SK-N-SH treated with all-trans-retinoic acid at 6 μM for 48 hours (cell line): ENCODE results near the gene UBR1.
A peak's percentile ranks its signal among the peaks of the same experiment; 100 is the strongest.

Experiments used
- ATAC-seq: fragments of 200-7000 bp; cut with Tn5 transposase; 3 replicates; pipeline ENCODE4 v1.9.1; 2020; ENCODE audit warnings: mild to moderate bottlenecking, moderate library complexity
- ARNTL ChIP-seq: fragments of 450-650 bp; formaldehyde crosslinking; IDR thresholded peaks from 2 replicates; pipeline ENCODE4 v1.5.0; 2020; ENCODE audit warnings: low read depth, mild to moderate bottlenecking, moderate library complexity, borderline replicate concordance
- BACH2 ChIP-seq: fragments of 250-450 bp; sonication (Bioruptor Pico); IDR thresholded peaks from 2 replicates; pipeline ENCODE4 v1.9.0; 2021; ENCODE audit warnings: mild to moderate bottlenecking, borderline replicate concordance
- CSDC2 ChIP-seq: fragments of 250-450 bp; sonication (Bioruptor Pico); IDR thresholded peaks from 2 replicates; pipeline ENCODE4 v1.5.0; 2020; ENCODE audit warnings: mild to moderate bottlenecking, moderate library complexity
- ESRRG ChIP-seq: fragments of 250-450 bp; sonication (Bioruptor Pico); IDR thresholded peaks from 2 replicates; pipeline ENCODE4 v1.6.1; 2021; ENCODE audit warnings: mild to moderate bottlenecking
- GLIS3 ChIP-seq: fragments of 250-450 bp; sonication (Bioruptor Pico); IDR thresholded peaks from 2 replicates; pipeline ENCODE4 v1.5.0; 2020; ENCODE audit warnings: mild to moderate bottlenecking, moderate library complexity
- OSR1 ChIP-seq: fragments of 250-450 bp; sonication (Bioruptor Pico); IDR thresholded peaks from 2 replicates; pipeline ENCODE4 v1.8.0; 2022; ENCODE audit warnings: moderate library complexity, mild to moderate bottlenecking, inconsistent platforms
- PPARA ChIP-seq: fragments of 250-450 bp; sonication (Bioruptor Pico); IDR thresholded peaks from 2 replicates; pipeline ENCODE4 v1.5.0; 2020; ENCODE audit warnings: mild to moderate bottlenecking, borderline replicate concordance
- RARB ChIP-seq: fragments of 250-450 bp; sonication (Bioruptor Pico); IDR thresholded peaks from 2 replicates; pipeline ENCODE4 v1.8.0; 2021; ENCODE audit warnings: mild to moderate bottlenecking, moderate library complexity
- TCF4 ChIP-seq: fragments of 250-450 bp; sonication (Bioruptor Pico); IDR thresholded peaks from 2 replicates; pipeline ENCODE4 v1.8.0; 2021; ENCODE audit warnings: mild to moderate bottlenecking, moderate library complexity, borderline replicate concordance
- TOX ChIP-seq: fragments of 250-450 bp; sonication (Bioruptor Pico); IDR thresholded peaks from 2 replicates; pipeline ENCODE4 v1.8.0; 2021; ENCODE audit warnings: mild to moderate bottlenecking, moderate library complexity, borderline replicate concordance
- ZC3H10 ChIP-seq: fragments of 250-450 bp; sonication (Bioruptor Pico); IDR thresholded peaks from 2 replicates; pipeline ENCODE4 v1.5.1; 2021; ENCODE audit warnings: mild to moderate bottlenecking, moderate library complexity
- ZFP30 ChIP-seq: fragments of 450-650 bp; formaldehyde crosslinking; IDR thresholded peaks from 2 replicates; pipeline ENCODE4 v1.5.0; 2022; ENCODE audit warnings: mild to moderate bottlenecking, moderate library complexity
- ZNF565 ChIP-seq: fragments of 450-650 bp; formaldehyde crosslinking; conservative IDR thresholded peaks from 2 replicates; pipeline ENCODE4 v1.5.0; 2020; ENCODE audit warnings: low read depth, mild to moderate bottlenecking, moderate library complexity
- ZNF8 ChIP-seq: fragments of 450-650 bp; formaldehyde crosslinking; IDR thresholded peaks from 2 replicates; pipeline ENCODE4 v1.5.0; 2020; ENCODE audit warnings: mild to moderate bottlenecking, moderate library complexity
- TF ChIP-seq, protein P1 (sequence below): fragments of 250-450 bp; sonication (Bioruptor Pico); IDR thresholded peaks from 2 replicates; pipeline ENCODE4 v1.8.0; 2020; ENCODE audit warnings: mild to moderate bottlenecking, moderate library complexity, borderline replicate concordance
- TF ChIP-seq, protein P2 (sequence below): fragments of 250-450 bp; sonication (Bioruptor Pico); IDR thresholded peaks from 2 replicates; pipeline ENCODE4 v1.5.1; 2020; ENCODE audit warnings: low read depth, mild to moderate bottlenecking, moderate library complexity
- TF ChIP-seq, protein P3 (sequence below): fragments of 250-450 bp; sonication (Bioruptor Pico); IDR thresholded peaks from 2 replicates; pipeline ENCODE4 v1.8.0; 2021; ENCODE audit warnings: low read depth, mild to moderate bottlenecking, moderate library complexity, borderline replicate concordance
- TF ChIP-seq, protein P4 (sequence below): fragments of 250-450 bp; sonication (Bioruptor Pico); IDR thresholded peaks from 2 replicates; pipeline ENCODE4 v1.5.1; 2021; ENCODE audit warnings: mild to moderate bottlenecking, moderate library complexity
- TF ChIP-seq, protein P5 (sequence below): fragments of 250-450 bp; sonication (Bioruptor Pico); IDR thresholded peaks from 2 replicates; pipeline ENCODE4 v1.5.0; 2020; ENCODE audit warnings: mild to moderate bottlenecking, moderate library complexity

UBR1 gene

DNA sequence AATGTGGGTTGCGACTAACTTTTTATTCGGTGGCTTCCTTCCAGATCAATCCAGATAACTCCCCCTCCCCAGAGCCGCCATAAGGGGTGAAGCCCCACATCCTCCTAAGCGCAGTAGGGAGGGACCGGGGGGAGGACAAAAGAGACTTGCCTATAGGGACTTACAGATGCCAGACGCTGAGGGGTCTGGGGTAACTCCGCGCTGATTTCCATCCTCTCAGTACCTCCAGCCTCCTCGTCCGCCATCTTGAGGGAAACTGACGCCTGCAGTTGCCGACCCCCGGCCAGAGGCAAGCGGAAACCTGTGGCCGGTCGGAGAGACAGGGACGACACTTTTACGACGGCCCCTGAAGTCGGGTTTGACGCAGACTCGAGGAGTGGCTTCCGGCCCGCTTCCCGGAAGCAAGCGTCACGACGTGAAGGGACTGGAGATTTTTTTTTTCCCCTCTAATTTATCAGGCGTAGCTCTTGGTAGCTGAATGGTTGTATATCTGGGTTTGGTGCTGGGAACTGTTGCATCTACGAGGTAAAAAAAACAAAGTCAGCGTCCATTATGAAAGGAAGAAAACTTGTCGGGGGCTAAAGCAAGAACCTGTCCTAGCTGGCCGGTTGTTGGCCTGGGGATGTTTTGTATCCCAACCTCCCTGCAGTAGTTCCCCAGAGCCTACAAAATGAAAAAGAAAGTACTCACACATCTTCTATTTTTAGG is at the start of gene UBR1:
TSS of gene UBR1 (minus strand) at position 261 of the 708 bp plus-strand sequence. CDS start at position 245, 16 bp downstream.
- TF ChIP-seq, protein P1, sequence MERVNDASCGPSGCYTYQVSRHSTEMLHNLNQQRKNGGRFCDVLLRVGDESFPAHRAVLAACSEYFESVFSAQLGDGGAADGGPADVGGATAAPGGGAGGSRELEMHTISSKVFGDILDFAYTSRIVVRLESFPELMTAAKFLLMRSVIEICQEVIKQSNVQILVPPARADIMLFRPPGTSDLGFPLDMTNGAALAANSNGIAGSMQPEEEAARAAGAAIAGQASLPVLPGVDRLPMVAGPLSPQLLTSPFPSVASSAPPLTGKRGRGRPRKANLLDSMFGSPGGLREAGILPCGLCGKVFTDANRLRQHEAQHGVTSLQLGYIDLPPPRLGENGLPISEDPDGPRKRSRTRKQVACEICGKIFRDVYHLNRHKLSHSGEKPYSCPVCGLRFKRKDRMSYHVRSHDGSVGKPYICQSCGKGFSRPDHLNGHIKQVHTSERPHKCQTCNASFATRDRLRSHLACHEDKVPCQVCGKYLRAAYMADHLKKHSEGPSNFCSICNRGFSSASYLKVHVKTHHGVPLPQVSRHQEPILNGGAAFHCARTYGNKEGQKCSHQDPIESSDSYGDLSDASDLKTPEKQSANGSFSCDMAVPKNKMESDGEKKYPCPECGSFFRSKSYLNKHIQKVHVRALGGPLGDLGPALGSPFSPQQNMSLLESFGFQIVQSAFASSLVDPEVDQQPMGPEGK (CRISPR knock-in tag), result no peak
- no peak for TF ChIP-seq ZNF565
- TF ChIP-seq, protein P2, sequence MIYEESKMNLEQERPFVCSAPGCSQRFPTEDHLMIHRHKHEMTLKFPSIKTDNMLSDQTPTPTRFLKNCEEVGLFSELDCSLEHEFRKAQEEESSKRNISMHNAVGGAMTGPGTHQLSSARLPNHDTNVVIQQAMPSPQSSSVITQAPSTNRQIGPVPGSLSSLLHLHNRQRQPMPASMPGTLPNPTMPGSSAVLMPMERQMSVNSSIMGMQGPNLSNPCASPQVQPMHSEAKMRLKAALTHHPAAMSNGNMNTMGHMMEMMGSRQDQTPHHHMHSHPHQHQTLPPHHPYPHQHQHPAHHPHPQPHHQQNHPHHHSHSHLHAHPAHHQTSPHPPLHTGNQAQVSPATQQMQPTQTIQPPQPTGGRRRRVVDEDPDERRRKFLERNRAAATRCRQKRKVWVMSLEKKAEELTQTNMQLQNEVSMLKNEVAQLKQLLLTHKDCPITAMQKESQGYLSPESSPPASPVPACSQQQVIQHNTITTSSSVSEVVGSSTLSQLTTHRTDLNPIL (CRISPR knock-in tag), result no peak
- no peak for TF ChIP-seq GLIS3 (CRISPR knock-in tag)
- TF ChIP-seq OSR1 (CRISPR knock-in tag), result no peak
- TF ChIP-seq TOX (CRISPR knock-in tag), result no peak
- no peak for TF ChIP-seq ZNF8 (CRISPR knock-in tag)
- TF ChIP-seq, protein P3, sequence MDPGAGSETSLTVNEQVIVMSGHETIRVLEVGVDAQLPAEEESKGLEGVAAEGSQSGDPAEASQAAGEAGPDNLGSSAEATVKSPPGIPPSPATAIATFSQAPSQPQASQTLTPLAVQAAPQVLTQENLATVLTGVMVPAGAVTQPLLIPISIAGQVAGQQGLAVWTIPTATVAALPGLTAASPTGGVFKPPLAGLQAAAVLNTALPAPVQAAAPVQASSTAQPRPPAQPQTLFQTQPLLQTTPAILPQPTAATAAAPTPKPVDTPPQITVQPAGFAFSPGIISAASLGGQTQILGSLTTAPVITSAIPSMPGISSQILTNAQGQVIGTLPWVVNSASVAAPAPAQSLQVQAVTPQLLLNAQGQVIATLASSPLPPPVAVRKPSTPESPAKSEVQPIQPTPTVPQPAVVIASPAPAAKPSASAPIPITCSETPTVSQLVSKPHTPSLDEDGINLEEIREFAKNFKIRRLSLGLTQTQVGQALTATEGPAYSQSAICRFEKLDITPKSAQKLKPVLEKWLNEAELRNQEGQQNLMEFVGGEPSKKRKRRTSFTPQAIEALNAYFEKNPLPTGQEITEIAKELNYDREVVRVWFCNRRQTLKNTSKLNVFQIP (CRISPR knock-in tag), result no peak
- no peak for TF ChIP-seq TCF4 (CRISPR knock-in tag)
- no peak for TF ChIP-seq PPARA (CRISPR knock-in tag)
- TF ChIP-seq ARNTL, result no peak
- no peak for TF ChIP-seq ZC3H10 (CRISPR knock-in tag)
- no peak for TF ChIP-seq BACH2
- TF ChIP-seq ESRRG (CRISPR knock-in tag), result no peak
- no peak for TF ChIP-seq CSDC2 (CRISPR knock-in tag)
- TF ChIP-seq RARB (CRISPR knock-in tag), result no peak
- peak; percentile 92 for ATAC-seq

DNA sequence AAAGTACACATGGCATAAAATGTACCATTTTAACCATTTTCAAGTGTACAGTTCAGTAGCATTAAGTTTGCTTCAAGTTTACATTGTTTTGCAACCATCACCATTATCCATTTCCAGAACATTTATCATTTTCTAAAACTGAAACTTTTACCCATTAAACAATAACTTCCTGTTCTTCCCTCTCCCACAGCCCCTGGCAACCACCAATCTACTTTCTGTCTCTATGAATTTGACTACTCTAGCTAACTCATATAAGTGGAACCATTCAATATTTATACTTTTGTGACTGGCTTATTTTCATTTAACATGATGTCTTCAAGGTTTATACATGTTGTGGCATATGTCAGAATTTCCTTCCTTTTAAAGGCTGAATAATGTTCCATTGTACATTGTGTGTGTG is 47.4 kb upstream of the UBR1 start:
- no peak for ATAC-seq
- no peak for TF ChIP-seq ZFP30
- TF ChIP-seq, protein P4, sequence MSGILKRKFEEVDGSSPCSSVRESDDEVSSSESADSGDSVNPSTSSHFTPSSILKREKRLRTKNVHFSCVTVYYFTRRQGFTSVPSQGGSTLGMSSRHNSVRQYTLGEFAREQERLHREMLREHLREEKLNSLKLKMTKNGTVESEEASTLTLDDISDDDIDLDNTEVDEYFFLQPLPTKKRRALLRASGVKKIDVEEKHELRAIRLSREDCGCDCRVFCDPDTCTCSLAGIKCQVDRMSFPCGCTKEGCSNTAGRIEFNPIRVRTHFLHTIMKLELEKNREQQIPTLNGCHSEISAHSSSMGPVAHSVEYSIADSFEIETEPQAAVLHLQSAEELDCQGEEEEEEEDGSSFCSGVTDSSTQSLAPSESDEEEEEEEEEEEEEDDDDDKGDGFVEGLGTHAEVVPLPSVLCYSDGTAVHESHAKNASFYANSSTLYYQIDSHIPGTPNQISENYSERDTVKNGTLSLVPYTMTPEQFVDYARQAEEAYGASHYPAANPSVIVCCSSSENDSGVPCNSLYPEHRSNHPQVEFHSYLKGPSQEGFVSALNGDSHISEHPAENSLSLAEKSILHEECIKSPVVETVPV (CRISPR knock-in tag), result no peak
- no peak for TF ChIP-seq ESRRG (CRISPR knock-in tag)
- TF ChIP-seq ZC3H10 (CRISPR knock-in tag), result no peak
- TF ChIP-seq, protein P2 (CRISPR knock-in tag), result no peak
- TF ChIP-seq, protein P3 (CRISPR knock-in tag), result no peak
- TF ChIP-seq PPARA (CRISPR knock-in tag), result no peak
- TF ChIP-seq ARNTL, result no peak
- TF ChIP-seq TOX (CRISPR knock-in tag), result no peak
- no peak for TF ChIP-seq OSR1 (CRISPR knock-in tag)
- TF ChIP-seq BACH2, result no peak
- no peak for TF ChIP-seq TCF4 (CRISPR knock-in tag)
- TF ChIP-seq, protein P5, sequence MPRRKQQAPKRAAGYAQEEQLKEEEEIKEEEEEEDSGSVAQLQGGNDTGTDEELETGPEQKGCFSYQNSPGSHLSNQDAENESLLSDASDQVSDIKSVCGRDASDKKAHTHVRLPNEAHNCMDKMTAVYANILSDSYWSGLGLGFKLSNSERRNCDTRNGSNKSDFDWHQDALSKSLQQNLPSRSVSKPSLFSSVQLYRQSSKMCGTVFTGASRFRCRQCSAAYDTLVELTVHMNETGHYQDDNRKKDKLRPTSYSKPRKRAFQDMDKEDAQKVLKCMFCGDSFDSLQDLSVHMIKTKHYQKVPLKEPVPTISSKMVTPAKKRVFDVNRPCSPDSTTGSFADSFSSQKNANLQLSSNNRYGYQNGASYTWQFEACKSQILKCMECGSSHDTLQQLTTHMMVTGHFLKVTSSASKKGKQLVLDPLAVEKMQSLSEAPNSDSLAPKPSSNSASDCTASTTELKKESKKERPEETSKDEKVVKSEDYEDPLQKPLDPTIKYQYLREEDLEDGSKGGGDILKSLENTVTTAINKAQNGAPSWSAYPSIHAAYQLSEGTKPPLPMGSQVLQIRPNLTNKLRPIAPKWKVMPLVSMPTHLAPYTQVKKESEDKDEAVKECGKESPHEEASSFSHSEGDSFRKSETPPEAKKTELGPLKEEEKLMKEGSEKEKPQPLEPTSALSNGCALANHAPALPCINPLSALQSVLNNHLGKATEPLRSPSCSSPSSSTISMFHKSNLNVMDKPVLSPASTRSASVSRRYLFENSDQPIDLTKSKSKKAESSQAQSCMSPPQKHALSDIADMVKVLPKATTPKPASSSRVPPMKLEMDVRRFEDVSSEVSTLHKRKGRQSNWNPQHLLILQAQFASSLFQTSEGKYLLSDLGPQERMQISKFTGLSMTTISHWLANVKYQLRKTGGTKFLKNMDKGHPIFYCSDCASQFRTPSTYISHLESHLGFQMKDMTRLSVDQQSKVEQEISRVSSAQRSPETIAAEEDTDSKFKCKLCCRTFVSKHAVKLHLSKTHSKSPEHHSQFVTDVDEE (CRISPR knock-in tag), result no peak
- no peak for TF ChIP-seq CSDC2 (CRISPR knock-in tag)
- no peak for TF ChIP-seq ZNF565
- TF ChIP-seq ZNF8 (CRISPR knock-in tag), result no peak
